HepG2 (cell line): ENCODE data around the gene MEAF6. TPM values are rescaled to one million over a fixed set of nuclear protein-coding genes. Genes with fewer than 3 reads are reported as not detected.

Source experiments
- FOXK2 ChIP-seq: fragments of 450-650 bp; IDR thresholded peaks from 2 replicates; pipeline ENCODE4 v1.6.1; 2016
- HHEX ChIP-seq: IDR thresholded peaks from 2 replicates; pipeline ENCODE4 v1.6.1; 2016; ENCODE audit warnings: control low read depth
- HOXD1 ChIP-seq: sonication (generic); formaldehyde crosslinking; IDR thresholded peaks from 2 replicates; pipeline ENCODE4 v1.5.0; 2020; ENCODE audit warnings: missing genetic modification reagents
- KDM1A ChIP-seq: IDR thresholded peaks from 2 replicates; pipeline ENCODE4 v1.6.1; 2016; ENCODE audit warnings: missing compliant biosample characterization
- MED8 ChIP-seq: sonication (generic); formaldehyde crosslinking; IDR thresholded peaks from 2 replicates; pipeline ENCODE4 v1.8.1; 2023; ENCODE audit warnings: mild to moderate bottlenecking, missing genetic modification reagents; ENCODE audit not compliant: insufficient replicate concordance
- NAIF1 ChIP-seq: sonication (generic); formaldehyde crosslinking; IDR thresholded peaks from 2 replicates; pipeline ENCODE4 v1.5.0; 2020; ENCODE audit warnings: mild to moderate bottlenecking, missing genetic modification reagents, borderline replicate concordance
- PCBP1 ChIP-seq: fragments of 200-400 bp; formaldehyde crosslinking; IDR thresholded peaks from 2 replicates; pipeline ENCODE4 v1.6.1; 2017; ENCODE audit warnings: mild to moderate bottlenecking, low read depth, low read length, borderline replicate concordance
- PTBP1 ChIP-seq: fragments of 200-400 bp; formaldehyde crosslinking; IDR thresholded peaks from 2 replicates; pipeline ENCODE4 v1.6.1; 2018; ENCODE audit warnings: low read length, low read depth; ENCODE audit not compliant: poor library complexity, severe bottlenecking
- RAD21 ChIP-seq: fragments of 450-650 bp; formaldehyde crosslinking; IDR thresholded peaks from 2 replicates; pipeline ENCODE4 v1.5.0; 2020; ENCODE audit warnings: mild to moderate bottlenecking
- ZBTB7A ChIP-seq: sonication (generic); formaldehyde crosslinking; IDR thresholded peaks from 2 replicates; pipeline ENCODE4 v1.8.0; 2022; ENCODE audit warnings: mild to moderate bottlenecking, missing genetic modification reagents
- ZFY ChIP-seq: sonication (generic); formaldehyde crosslinking; IDR thresholded peaks from 2 replicates; pipeline ENCODE4 v1.4.0; 2020; ENCODE audit warnings: missing genetic modification reagents
- ZKSCAN5 ChIP-seq: sonication (generic); formaldehyde crosslinking; IDR thresholded peaks from 2 replicates; pipeline ENCODE4 v1.5.1; 2020; ENCODE audit warnings: mild to moderate bottlenecking, missing genetic modification reagents
- polyA plus RNA-seq, 8 experiments: library from polyadenylated mRNA; depleted of rRNA in 3 of 8; stranded (reverse) in 7 of 8; unstranded in 1 of 8; fragments of >200 nt; fragmentation: Illumina TruSeq in 4 of 8; extraction: Trizol in 4 of 8; gene quantifications; 2 replicates each; pipeline versions ENCODE4 v1.2.1 to v1.2.3, GENCODE V29; 2011 to 2016; ENCODE audit warnings: low read depth in 4 of 8, missing spikeins in 1 of 8, mixed read lengths in 1 of 8; ENCODE audit not compliant: insufficient read depth in 1 of 8
- total RNA-seq, 5 experiments: library from RNA; depleted of rRNA; stranded (reverse); fragments of >200 nt; fragmentation: Illumina TruSeq; extraction: Trizol; gene quantifications; 2 replicates each; pipeline ENCODE4 v1.2.3, GENCODE V29; 2016; ENCODE audit warnings: low read depth in 1 of 5
- TF ChIP-seq, protein P1 (sequence below): sonication (generic); formaldehyde crosslinking; IDR thresholded peaks from 2 replicates; pipeline ENCODE4 v1.4.0; 2020; ENCODE audit warnings: missing genetic modification reagents
- TF ChIP-seq, protein P2 (sequence below), 2 experiments: fragments of 450-650 bp in 1 of 2; sonication (generic) in 1 of 2; formaldehyde crosslinking in 1 of 2; IDR thresholded peaks; 2 replicates each; pipeline versions ENCODE4 v1.6.1 to v1.8.0; 2016 to 2022; ENCODE audit warnings: antibody characterized with exemption in 1 of 2, mild to moderate bottlenecking in 1 of 2, missing genetic modification reagents in 1 of 2
- TF ChIP-seq, protein P3 (sequence below): sonication (generic); formaldehyde crosslinking; IDR thresholded peaks from 2 replicates; pipeline ENCODE4 v1.4.0; 2020; ENCODE audit warnings: missing genetic modification reagents; ENCODE audit errors: not compliant biosample characterization

Gene MEAF6
- total and polyA plus RNA-seq, 2 of the 13 experiments (the other 11 are each of a cell fraction or from before 2014, with no cell fraction given) = 29.5 to 45.6 TPM

DNA sequence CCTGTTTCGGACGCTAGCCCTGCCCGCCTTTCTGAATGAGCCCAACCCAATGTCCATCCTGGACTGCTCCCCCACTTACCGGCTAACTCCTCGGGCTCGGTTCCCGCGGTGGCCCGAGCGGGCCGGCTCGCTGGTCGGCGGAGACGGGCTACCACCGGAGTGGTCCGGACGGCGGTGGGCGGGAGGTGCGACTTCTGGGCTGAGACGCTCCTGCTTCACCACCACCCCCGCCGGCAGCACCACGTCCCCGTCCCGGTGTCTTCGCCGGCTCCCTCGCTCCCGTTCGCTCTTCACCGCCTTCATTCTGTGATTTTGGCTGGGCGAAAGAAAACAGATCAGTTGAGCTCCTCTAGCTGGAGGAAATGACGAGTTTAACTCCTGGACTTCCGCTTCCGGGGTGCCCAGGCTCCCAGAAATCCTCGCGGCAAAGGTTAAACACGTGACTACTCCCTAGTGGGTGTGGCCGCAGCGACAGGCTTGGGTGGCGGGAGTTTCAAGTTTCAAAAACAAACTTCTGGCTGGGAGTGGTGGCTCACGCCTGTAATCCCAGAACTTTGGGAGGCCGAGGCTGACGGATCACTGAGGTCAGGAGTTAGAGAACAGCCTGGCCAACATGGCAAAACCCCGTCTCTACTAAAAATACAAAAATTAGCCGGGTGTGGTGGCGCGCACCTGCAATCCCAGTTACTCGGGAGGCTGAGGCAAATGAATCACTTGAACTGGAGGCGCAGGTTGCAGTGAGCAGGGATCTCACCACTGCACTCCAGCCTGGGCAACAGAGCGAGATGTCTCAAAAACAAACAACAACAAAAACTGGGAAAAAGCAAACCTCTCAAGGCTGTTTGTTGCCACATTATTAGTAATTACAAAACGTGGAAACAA is 39.6 kb upstream of the MEAF6 start, which contains the start of gene SNIP1 (continued):
- TF ChIP-seq PCBP1 = no peak
- TF ChIP-seq PTBP1 = no peak
- TF ChIP-seq KDM1A = no peak; the same call in 1 of the 2 replicates
- TF ChIP-seq NAIF1 (CRISPR knock-in tag) = no peak
- TF ChIP-seq HHEX (CRISPR knock-in tag) = no peak
- no peak for TF ChIP-seq ZBTB7A
- TF ChIP-seq RAD21 (CRISPR knock-in tag) = no peak; the same call in 1 of the 2 replicates
- TF ChIP-seq, protein P1, sequence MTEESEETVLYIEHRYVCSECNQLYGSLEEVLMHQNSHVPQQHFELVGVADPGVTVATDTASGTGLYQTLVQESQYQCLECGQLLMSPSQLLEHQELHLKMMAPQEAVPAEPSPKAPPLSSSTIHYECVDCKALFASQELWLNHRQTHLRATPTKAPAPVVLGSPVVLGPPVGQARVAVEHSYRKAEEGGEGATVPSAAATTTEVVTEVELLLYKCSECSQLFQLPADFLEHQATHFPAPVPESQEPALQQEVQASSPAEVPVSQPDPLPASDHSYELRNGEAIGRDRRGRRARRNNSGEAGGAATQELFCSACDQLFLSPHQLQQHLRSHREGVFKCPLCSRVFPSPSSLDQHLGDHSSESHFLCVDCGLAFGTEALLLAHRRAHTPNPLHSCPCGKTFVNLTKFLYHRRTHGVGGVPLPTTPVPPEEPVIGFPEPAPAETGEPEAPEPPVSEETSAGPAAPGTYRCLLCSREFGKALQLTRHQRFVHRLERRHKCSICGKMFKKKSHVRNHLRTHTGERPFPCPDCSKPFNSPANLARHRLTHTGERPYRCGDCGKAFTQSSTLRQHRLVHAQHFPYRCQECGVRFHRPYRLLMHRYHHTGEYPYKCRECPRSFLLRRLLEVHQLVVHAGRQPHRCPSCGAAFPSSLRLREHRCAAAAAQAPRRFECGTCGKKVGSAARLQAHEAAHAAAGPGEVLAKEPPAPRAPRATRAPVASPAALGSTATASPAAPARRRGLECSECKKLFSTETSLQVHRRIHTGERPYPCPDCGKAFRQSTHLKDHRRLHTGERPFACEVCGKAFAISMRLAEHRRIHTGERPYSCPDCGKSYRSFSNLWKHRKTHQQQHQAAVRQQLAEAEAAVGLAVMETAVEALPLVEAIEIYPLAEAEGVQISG = peak; percentile 92
- 0 out of 2 replicates have a peak, but pooled peaks have one; percentile 26 for TF ChIP-seq HOXD1 (CRISPR knock-in tag)
- peak; percentile 64 for TF ChIP-seq MED8 (CRISPR knock-in tag)
- no peak for TF ChIP-seq ZKSCAN5 (CRISPR knock-in tag)
- peak; percentile 65; the same call in 1 of the 2 replicates for TF ChIP-seq ZFY (CRISPR knock-in tag)
- TF ChIP-seq, protein P2, sequence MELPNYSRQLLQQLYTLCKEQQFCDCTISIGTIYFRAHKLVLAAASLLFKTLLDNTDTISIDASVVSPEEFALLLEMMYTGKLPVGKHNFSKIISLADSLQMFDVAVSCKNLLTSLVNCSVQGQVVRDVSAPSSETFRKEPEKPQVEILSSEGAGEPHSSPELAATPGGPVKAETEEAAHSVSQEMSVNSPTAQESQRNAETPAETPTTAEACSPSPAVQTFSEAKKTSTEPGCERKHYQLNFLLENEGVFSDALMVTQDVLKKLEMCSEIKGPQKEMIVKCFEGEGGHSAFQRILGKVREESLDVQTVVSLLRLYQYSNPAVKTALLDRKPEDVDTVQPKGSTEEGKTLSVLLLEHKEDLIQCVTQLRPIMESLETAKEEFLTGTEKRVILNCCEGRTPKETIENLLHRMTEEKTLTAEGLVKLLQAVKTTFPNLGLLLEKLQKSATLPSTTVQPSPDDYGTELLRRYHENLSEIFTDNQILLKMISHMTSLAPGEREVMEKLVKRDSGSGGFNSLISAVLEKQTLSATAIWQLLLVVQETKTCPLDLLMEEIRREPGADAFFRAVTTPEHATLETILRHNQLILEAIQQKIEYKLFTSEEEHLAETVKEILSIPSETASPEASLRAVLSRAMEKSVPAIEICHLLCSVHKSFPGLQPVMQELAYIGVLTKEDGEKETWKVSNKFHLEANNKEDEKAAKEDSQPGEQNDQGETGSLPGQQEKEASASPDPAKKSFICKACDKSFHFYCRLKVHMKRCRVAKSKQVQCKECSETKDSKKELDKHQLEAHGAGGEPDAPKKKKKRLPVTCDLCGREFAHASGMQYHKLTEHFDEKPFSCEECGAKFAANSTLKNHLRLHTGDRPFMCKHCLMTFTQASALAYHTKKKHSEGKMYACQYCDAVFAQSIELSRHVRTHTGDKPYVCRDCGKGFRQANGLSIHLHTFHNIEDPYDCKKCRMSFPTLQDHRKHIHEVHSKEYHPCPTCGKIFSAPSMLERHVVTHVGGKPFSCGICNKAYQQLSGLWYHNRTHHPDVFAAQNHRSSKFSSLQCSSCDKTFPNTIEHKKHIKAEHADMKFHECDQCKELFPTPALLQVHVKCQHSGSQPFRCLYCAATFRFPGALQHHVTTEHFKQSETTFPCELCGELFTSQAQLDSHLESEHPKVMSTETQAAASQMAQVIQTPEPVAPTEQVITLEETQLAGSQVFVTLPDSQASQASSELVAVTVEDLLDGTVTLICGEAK (IDR thresholded peaks at IDR 0.05) = peak; percentile 85
- TF ChIP-seq, protein P2 (CRISPR knock-in tag; IDR thresholded peaks at IDR 0.05) = peak; percentile 36; the same call in 1 of the 2 replicates
- no peak for TF ChIP-seq FOXK2
- TF ChIP-seq, protein P3, sequence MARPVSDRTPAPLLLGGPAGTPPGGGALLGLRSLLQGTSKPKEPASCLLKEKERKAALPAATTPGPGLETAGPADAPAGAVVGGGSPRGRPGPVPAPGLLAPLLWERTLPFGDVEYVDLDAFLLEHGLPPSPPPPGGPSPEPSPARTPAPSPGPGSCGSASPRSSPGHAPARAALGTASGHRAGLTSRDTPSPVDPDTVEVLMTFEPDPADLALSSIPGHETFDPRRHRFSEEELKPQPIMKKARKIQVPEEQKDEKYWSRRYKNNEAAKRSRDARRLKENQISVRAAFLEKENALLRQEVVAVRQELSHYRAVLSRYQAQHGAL (CRISPR knock-in tag) = peak; percentile 35
